ENCODE measurements around the gene KIF26A.

DNA sequence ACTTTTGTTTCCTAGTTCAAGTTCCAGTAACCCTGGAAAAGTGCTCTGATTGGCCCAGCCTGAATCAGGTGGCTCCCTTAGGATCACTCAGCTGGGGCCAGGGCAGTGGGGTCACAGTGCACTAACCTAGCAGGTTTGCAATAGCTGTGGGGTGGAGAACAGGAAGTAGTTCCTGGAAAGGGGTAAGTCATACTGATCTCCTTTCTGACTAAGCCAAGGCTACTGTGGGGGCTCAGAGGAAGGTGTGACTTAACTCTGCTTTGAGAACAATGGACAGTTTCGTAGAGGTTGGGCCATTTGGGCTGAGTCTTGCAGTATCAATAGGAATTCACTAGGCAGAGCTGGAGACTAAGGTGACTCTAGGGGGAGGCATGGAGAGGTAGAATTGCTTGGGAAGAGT, 89.4 kb downstream of the KIF26A start:
- TF ChIP-seq CTCF (tag by site-specific recombination; IDR thresholded peaks at IDR 0.05) (no peak), ZBTB11 (tag by site-specific recombination; conservative IDR thresholded peaks at IDR 0.05; ENCODE audit: low read depth) (no peak), ZNF514 (tag by site-specific recombination; IDR thresholded peaks at IDR 0.05) (no peak), ZNF121 (tag by site-specific recombination; IDR thresholded peaks at IDR 0.05) (no peak), ZNF677 (tag by site-specific recombination; IDR thresholded peaks at IDR 0.05) (no peak), GLI4 (tag by site-specific recombination; IDR thresholded peaks at IDR 0.05) (no peak), PRDM4 (tag by site-specific recombination; IDR thresholded peaks at IDR 0.05) (no peak), ZNF433 (tag by site-specific recombination; IDR thresholded peaks at IDR 0.05; ENCODE audit: low read depth) (no peak), ZNF174 (tag by site-specific recombination; IDR thresholded peaks at IDR 0.05) (no peak), ZFHX2 (tag by site-specific recombination; conservative IDR thresholded peaks at IDR 0.05) (no peak), REPIN1 (tag by site-specific recombination; IDR thresholded peaks at IDR 0.05; ENCODE audit: low read depth) (no peak), ZBTB7A (tag by site-specific recombination; IDR thresholded peaks at IDR 0.05; ENCODE audit: low read depth) (no peak), ZBTB44 (tag by site-specific recombination; IDR thresholded peaks at IDR 0.05) (no peak)
- TF ChIP-seq, protein P1, sequence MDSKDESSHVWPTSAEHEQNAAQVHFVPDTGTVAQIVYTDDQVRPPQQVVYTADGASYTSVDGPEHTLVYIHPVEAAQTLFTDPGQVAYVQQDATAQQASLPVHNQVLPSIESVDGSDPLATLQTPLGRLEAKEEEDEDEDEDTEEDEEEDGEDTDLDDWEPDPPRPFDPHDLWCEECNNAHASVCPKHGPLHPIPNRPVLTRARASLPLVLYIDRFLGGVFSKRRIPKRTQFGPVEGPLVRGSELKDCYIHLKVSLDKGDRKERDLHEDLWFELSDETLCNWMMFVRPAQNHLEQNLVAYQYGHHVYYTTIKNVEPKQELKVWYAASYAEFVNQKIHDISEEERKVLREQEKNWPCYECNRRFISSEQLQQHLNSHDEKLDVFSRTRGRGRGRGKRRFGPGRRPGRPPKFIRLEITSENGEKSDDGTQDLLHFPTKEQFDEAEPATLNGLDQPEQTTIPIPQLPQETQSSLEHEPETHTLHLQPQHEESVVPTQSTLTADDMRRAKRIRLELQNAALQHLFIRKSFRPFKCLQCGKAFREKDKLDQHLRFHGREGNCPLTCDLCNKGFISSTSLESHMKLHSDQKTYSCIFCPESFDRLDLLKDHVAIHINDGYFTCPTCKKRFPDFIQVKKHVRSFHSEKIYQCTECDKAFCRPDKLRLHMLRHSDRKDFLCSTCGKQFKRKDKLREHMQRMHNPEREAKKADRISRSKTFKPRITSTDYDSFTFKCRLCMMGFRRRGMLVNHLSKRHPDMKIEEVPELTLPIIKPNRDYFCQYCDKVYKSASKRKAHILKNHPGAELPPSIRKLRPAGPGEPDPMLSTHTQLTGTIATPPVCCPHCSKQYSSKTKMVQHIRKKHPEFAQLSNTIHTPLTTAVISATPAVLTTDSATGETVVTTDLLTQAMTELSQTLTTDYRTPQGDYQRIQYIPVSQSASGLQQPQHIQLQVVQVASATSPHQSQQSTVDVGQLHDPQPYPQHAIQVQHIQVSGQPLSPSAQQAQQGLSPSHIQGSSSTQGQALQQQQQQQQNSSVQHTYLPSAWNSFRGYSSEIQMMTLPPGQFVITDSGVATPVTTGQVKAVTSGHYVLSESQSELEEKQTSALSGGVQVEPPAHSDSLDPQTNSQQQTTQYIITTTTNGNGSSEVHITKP (tag by site-specific recombination; IDR thresholded peaks at IDR 0.05): no peak

All from HEK293 (cell line).